ENCODE results near the gene RFX2. TPM values are rescaled to one million over a fixed set of nuclear protein-coding genes. Genes with fewer than 3 reads are reported as not detected.

The RFX2 gene
- total RNA-seq, 2 donors from 2014 or later: 14.0 to 14.8 TPM

- Histone ChIP-seq H3K36me3 (replicated peaks in 1 of 2; ENCODE audit: insufficient read depth in 1 of 2, low read depth in 2 of 2) (no peaks in the 10 kb centered on the region), H3K4me3 (no peak overlapping the region), H3K4me1 (no peaks in the 10 kb centered on the region), H3K27me3 (no peaks in the 10 kb centered on the region), H3K9me3 (no peaks in the 10 kb centered on the region), H3K27ac (no peak overlapping the region)
- intact Hi-C loops (cut with DNase I): no loop called here
- 72 to 86% methylated on average over 18 of the region's 18 CpGs for WGBS, 2 donors
- no peak for DNase-seq
- ATAC-seq: no peak
- no peak for TF ChIP-seq POLR2A (IDR thresholded peaks at IDR 0.05)
- TF ChIP-seq, protein P1, sequence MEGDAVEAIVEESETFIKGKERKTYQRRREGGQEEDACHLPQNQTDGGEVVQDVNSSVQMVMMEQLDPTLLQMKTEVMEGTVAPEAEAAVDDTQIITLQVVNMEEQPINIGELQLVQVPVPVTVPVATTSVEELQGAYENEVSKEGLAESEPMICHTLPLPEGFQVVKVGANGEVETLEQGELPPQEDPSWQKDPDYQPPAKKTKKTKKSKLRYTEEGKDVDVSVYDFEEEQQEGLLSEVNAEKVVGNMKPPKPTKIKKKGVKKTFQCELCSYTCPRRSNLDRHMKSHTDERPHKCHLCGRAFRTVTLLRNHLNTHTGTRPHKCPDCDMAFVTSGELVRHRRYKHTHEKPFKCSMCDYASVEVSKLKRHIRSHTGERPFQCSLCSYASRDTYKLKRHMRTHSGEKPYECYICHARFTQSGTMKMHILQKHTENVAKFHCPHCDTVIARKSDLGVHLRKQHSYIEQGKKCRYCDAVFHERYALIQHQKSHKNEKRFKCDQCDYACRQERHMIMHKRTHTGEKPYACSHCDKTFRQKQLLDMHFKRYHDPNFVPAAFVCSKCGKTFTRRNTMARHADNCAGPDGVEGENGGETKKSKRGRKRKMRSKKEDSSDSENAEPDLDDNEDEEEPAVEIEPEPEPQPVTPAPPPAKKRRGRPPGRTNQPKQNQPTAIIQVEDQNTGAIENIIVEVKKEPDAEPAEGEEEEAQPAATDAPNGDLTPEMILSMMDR (IDR thresholded peaks at IDR 0.05): no peak
Observed at GRCh38 chr19:6012426-6013170, 97.7 kb downstream of the RFX2 start.

- 77% methylated on average over 1 of the region's 1 CpG; no CpG with 5 or more reads in 1 of the 2 donors for WGBS, 2 donors
- Histone ChIP-seq H3K27ac (no peak overlapping the region), H3K36me3 (replicated peaks in 1 of 2; ENCODE audit: insufficient read depth in 1 of 2, low read depth in 2 of 2) (no peaks in the 10 kb centered on the region), H3K4me1 (no peaks in the 10 kb centered on the region), H3K9me3 (no peaks in the 10 kb centered on the region), H3K4me3 (no peak overlapping the region), H3K27me3 (no peaks in the 10 kb centered on the region)
- DNase-seq (no peak), ATAC-seq (no peak)
- intact Hi-C loops (cut with DNase I): no loop called here
- no peak for TF ChIP-seq POLR2A (IDR thresholded peaks at IDR 0.05)
- TF ChIP-seq, protein P1 (IDR thresholded peaks at IDR 0.05): no peak
Observed at GRCh38 chr19:6011794-6012193, 98.5 kb downstream of the RFX2 start.

DNA sequence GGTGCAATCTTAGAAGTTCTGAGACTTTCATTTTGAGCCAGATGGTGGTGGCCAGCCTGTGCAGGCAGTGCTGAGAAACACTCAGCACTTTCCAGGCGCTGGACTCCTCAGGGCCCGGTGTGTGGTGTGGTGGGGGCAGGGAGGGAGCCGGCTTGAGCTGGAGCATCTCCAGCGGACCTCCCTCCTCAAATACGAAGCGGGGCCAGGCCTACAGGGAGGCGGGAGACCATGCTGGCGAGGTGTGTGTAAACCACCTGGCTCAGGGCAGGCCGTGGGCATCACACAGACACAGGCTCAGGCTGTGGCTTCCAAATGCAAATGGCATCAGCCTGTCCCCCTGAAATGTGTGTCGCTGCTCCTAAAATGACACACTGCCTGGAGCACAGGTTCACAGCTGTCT is 99.1 kb downstream of the RFX2 start:
- no peak for ATAC-seq
- no peak overlapping the region for H3K4me3 ChIP-seq
- H3K36me3 ChIP-seq (replicated peaks in 1 of 2; ENCODE audit: insufficient read depth in 1 of 2, low read depth in 2 of 2): no peaks in the 10 kb centered on the region
- no peak for DNase-seq
- no peak for TF ChIP-seq POLR2A (IDR thresholded peaks at IDR 0.05)
- TF ChIP-seq, protein P1 (IDR thresholded peaks at IDR 0.05): no peak
- intact Hi-C loops (cut with DNase I): no loop called here
- H3K27ac ChIP-seq: no peak overlapping the region
- H3K27me3 ChIP-seq: no peaks in the 10 kb centered on the region
- WGBS, 2 donors: 83 to 85% methylated on average over 10 of the region's 10 CpGs
- no peaks in the 10 kb centered on the region for H3K9me3 ChIP-seq
- H3K4me1 ChIP-seq: no peaks in the 10 kb centered on the region

GRCh38 chr19:6010107-6010506 is 100.2 kb downstream of the RFX2 start:
- H3K27ac ChIP-seq: no peak overlapping the region
- no peaks in the 10 kb centered on the region for H3K9me3 ChIP-seq
- H3K4me3 ChIP-seq: no peak overlapping the region
- H3K27me3 ChIP-seq: no peaks in the 10 kb centered on the region
- ATAC-seq (no peak), DNase-seq (no peak)
- WGBS, 2 donors: 90% methylated on average over 14 to 16 of the region's 16 CpGs
- H3K4me1 ChIP-seq: no peaks in the 10 kb centered on the region
- intact Hi-C loops (cut with DNase I): no loop called here
- no peak for TF ChIP-seq POLR2A (IDR thresholded peaks at IDR 0.05)
- TF ChIP-seq, protein P1 (IDR thresholded peaks at IDR 0.05): no peak
- H3K36me3 ChIP-seq (replicated peaks in 1 of 2; ENCODE audit: insufficient read depth in 1 of 2, low read depth in 2 of 2): no peaks in the 10 kb centered on the region

DNA sequence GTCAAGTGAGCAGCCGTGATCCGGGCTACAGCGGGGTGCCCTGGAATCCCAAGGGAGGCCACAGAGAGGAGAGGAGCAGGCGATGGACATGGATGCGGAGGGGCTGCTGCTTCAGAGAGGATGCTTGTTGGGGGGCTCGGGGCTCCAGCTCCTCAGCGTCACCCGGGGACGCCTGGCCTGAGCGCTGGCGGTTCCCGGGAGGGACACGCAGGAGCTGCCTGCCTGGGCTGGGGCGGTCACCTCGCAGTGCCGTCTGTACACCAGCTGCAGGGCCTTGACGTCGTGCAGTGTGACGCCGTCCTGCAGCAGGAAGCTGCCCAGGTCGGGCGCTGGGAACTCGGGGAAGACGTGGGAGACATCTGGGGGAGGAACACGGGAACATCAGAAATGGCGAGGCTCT is 102.4 kb downstream of the RFX2 start:
- no peaks in the 10 kb centered on the region for H3K4me1 ChIP-seq
- no peak for TF ChIP-seq POLR2A (IDR thresholded peaks at IDR 0.05)
- TF ChIP-seq, protein P1 (IDR thresholded peaks at IDR 0.05): no peak
- WGBS, 2 donors: 91 to 92% methylated on average over 26 of the region's 26 CpGs
- no peak for DNase-seq
- H3K36me3 ChIP-seq (replicated peaks in 1 of 2; ENCODE audit: insufficient read depth in 1 of 2, low read depth in 2 of 2): no peaks in the 10 kb centered on the region
- intact Hi-C loops (cut with DNase I): no loop called here
- H3K27ac ChIP-seq: no peak overlapping the region
- H3K9me3 ChIP-seq: no peaks in the 10 kb centered on the region
- no peak overlapping the region for H3K4me3 ChIP-seq
- no peak for ATAC-seq
- no peaks in the 10 kb centered on the region for H3K27me3 ChIP-seq

Measured in body of pancreas (tissue), 4 donors.